Measurements from ENCODE around the gene NDUFAF8. TPM values are rescaled to one million over a fixed set of nuclear protein-coding genes. Genes with fewer than 3 reads are reported as not detected.

The NDUFAF8 gene
- total RNA-seq, 4 donors from 2014 or later: 16.9 to 38.4 (median 22.3) TPM

GRCh38 chr17:81207610-81208581 is 31.2 kb upstream of the NDUFAF8 start:
- TF ChIP-seq POLR2AphosphoS5 (IDR thresholded peaks at IDR 0.05) (no peak), POLR2A (IDR thresholded peaks at IDR 0.05) (no peak), CTCF (IDR thresholded peaks at IDR 0.05) (no peak), EP300 (IDR thresholded peaks at IDR 0.05) (no peak)
- WGBS, 2 donors (ENCODE audit: low coverage in 1 of 2): 100% methylated on average over 2 of the region's 21 CpGs; no CpG with 5 or more reads in 1 of the 2 donors
- H3K27me3 ChIP-seq: no peaks in the 10 kb centered on the region
- no peaks in the 10 kb centered on the region for H3K9me3 ChIP-seq
- no peak overlapping the region for H3K4me3 ChIP-seq
- peaks cover 0 to 51% of the 10 kb centered on the region in 2 donors for H3K36me3 ChIP-seq
- H3K4me1 ChIP-seq: no peaks in the 10 kb centered on the region
- ATAC-seq: no peak
- H3K27ac ChIP-seq: no peak overlapping the region

DNA sequence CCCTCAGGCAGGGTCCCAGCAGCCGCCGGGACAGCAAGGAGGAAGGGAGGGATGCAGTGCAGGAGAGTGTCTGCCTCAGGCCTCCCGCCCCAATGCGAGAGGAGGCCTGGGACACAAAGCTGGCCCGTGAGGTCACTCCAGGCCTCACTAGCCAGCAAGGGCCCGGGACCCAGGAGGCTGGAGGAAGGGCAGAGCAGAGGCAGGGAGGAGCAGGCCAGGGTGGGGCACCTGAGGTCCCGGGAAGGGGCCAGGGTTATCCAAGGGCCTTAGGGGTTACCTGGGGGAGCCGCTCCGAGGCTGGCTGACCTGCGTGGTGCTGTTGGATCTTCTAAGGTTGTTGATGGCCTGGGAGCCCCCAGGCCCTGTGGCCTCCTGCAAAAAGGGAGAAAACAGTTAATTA is 30.5 kb upstream of the NDUFAF8 start:
- 88 to 90% methylated on average over 2 to 3 of the region's 10 CpGs for WGBS, 2 donors (ENCODE audit: low coverage in 1 of 2)
- Histone ChIP-seq H3K4me1 (no peaks in the 10 kb centered on the region), H3K27me3 (no peaks in the 10 kb centered on the region), H3K9me3 (no peaks in the 10 kb centered on the region), H3K4me3 (no peak overlapping the region), H3K27ac (no peak overlapping the region), H3K36me3 (peaks cover 0 to 44% of the 10 kb centered on the region in 2 donors)
- TF ChIP-seq CTCF (IDR thresholded peaks at IDR 0.05) (no peak), POLR2A (IDR thresholded peaks at IDR 0.05) (no peak), EP300 (IDR thresholded peaks at IDR 0.05) (no peak), POLR2AphosphoS5 (IDR thresholded peaks at IDR 0.05) (no peak)
- no peak for ATAC-seq

DNA sequence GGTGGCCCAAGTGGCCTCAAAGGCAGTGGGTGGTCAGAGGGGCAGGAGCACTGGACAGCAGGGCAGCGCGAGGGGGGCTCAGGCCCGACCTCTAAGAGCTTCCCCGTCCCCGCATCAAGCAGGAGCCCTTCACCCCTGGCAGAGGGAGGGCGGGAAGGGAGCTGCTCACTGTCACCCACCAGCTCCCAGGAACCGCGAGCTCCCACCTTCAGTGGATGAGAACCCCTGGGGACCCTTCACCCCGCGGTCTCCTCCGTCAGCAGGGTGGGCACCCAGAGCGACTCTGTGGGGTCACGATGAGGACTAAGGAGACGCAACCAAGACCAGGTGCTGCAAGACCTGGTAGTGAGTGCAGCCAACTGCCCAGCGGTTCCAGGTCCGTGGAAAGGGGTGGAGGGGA is 30.0 kb upstream of the NDUFAF8 start:
- no peak overlapping the region for H3K4me3 ChIP-seq
- H3K27me3 ChIP-seq: no peaks in the 10 kb centered on the region
- WGBS, 2 donors (ENCODE audit: low coverage in 1 of 2): no CpG with 5 or more reads among the region's 16 CpGs
- TF ChIP-seq EP300 (IDR thresholded peaks at IDR 0.05) (no peak), CTCF (IDR thresholded peaks at IDR 0.05) (no peak), POLR2A (IDR thresholded peaks at IDR 0.05) (no peak), POLR2AphosphoS5 (IDR thresholded peaks at IDR 0.05) (no peak)
- ATAC-seq: no peak
- H3K4me1 ChIP-seq: no peaks in the 10 kb centered on the region
- H3K9me3 ChIP-seq: no peaks in the 10 kb centered on the region
- no peak overlapping the region for H3K27ac ChIP-seq
- peaks cover 0 to 39% of the 10 kb centered on the region in 2 donors for H3K36me3 ChIP-seq

DNA sequence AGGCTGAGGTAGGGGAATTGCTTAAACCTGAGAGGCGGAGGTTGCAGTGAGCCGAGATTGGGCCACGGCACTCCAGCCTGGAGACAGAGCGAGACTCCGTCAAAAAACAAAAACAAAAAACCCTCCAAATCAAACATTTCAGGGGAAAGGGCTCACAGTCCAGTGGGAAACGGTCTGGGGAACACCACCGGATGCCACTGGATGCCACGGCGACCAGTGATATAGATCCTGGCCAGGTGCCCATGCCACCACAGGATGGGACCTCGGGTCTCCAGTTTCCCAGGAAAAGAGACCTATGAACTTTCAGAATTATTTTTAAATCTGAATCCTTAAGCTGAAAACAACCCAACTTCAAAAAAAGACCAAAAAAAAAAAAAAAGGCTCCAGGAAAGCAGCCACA is 28.7 kb upstream of the NDUFAF8 start:
- no peak for ATAC-seq
- Histone ChIP-seq H3K36me3 (peaks cover 0 to 27% of the 10 kb centered on the region in 2 donors), H3K27me3 (no peaks in the 10 kb centered on the region), H3K27ac (no peak overlapping the region), H3K4me3 (no peak overlapping the region), H3K4me1 (no peaks in the 10 kb centered on the region), H3K9me3 (no peaks in the 10 kb centered on the region)
- TF ChIP-seq POLR2AphosphoS5 (IDR thresholded peaks at IDR 0.05) (no peak), EP300 (IDR thresholded peaks at IDR 0.05) (no peak), POLR2A (IDR thresholded peaks at IDR 0.05) (no peak), CTCF (IDR thresholded peaks at IDR 0.05) (no peak)
- 70% methylated on average over 9 of the region's 10 CpGs; no CpG with 5 or more reads in 1 of the 2 donors for WGBS, 2 donors (ENCODE audit: low coverage in 1 of 2)

DNA sequence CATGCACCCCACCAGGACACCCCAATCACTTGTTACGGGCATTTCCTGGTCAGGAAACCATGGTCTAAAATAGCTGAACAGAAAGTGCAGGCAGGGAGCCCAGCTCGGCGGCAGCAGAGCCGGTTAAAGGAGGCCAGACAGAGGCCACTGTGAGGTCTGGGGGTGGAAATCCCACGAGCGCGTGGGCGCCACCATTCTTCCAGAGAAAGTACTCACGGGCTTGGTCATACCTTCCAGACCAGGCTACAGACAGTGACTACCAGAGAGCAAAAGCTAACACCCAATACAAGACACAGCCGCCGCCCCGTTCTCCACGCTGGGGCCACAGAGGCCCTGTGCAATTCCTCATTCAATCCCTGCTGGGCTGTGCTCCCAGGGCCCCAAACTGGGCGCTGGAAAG is 28.2 kb upstream of the NDUFAF8 start:
- H3K27me3 ChIP-seq: no peaks in the 10 kb centered on the region
- WGBS, 2 donors (ENCODE audit: low coverage in 1 of 2): 43 to 50% methylated on average over 1 to 4 of the region's 14 CpGs
- no peaks in the 10 kb centered on the region for H3K9me3 ChIP-seq
- TF ChIP-seq CTCF (IDR thresholded peaks at IDR 0.05): no peak
- peaks cover 0 to 26% of the 10 kb centered on the region in 2 donors for H3K36me3 ChIP-seq
- no peaks in the 10 kb centered on the region for H3K4me1 ChIP-seq
- no peak for ATAC-seq
- no peak overlapping the region for H3K27ac ChIP-seq
- H3K4me3 ChIP-seq: no peak overlapping the region

All from gastroesophageal sphincter (tissue), 4 donors.